Measurements from ENCODE around the gene PLAC1. TPM values are rescaled to one million over a fixed set of nuclear protein-coding genes. Genes with fewer than 3 reads are reported as not detected.

PLAC1 gene
- total and polyA plus RNA-seq, 2 of the 4 experiments (the other 2 are of a cell fraction) = 0.36 to 0.74 TPM

GRCh38 chrX:134548257-134549201 is 109.7 kb downstream of the PLAC1 start (continued):
- TF ChIP-seq, protein P1, sequence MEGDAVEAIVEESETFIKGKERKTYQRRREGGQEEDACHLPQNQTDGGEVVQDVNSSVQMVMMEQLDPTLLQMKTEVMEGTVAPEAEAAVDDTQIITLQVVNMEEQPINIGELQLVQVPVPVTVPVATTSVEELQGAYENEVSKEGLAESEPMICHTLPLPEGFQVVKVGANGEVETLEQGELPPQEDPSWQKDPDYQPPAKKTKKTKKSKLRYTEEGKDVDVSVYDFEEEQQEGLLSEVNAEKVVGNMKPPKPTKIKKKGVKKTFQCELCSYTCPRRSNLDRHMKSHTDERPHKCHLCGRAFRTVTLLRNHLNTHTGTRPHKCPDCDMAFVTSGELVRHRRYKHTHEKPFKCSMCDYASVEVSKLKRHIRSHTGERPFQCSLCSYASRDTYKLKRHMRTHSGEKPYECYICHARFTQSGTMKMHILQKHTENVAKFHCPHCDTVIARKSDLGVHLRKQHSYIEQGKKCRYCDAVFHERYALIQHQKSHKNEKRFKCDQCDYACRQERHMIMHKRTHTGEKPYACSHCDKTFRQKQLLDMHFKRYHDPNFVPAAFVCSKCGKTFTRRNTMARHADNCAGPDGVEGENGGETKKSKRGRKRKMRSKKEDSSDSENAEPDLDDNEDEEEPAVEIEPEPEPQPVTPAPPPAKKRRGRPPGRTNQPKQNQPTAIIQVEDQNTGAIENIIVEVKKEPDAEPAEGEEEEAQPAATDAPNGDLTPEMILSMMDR (conservative IDR thresholded peaks at IDR 0.05; ENCODE audit: low read depth, low read length) = no peak
- TF ChIP-seq NFE2L2 (IDR thresholded peaks at IDR 0.05; ENCODE audit: low read depth, low read length) = no peak

Measured in IMR-90 (cell line).